Gastrocnemius medialis (tissue), 4 donors: ENCODE data around the gene MAP1LC3B. TPM values are rescaled to one million over a fixed set of nuclear protein-coding genes. Genes with fewer than 3 reads are reported as not detected.

Experiments used
- ATAC-seq, 2 donors: fragments of 150-250 bp; one replicate each; pipeline ENCODE4 v1.9.1; 2016
- DNase-seq, 2 donors: peaks; one replicate each; pipeline ENCODE4 v3.0.0-alpha.2; 2019
- H3K27ac ChIP-seq, 4 donors: fragments of 200-600 bp; sonication (generic); 1 replicate in 1 of 4; 2 replicates in 3 of 4; pipeline ENCODE4 v1.5.1; 2016 to 2018; ENCODE audit warnings: mild to moderate bottlenecking in 2 of 4, moderate library complexity in 1 of 4
- H3K27me3 ChIP-seq, 3 donors: fragments of 200-600 bp; sonication (generic) in 2 of 3; 1 replicate in 1 of 3; 2 replicates in 2 of 3; pipeline versions ENCODE4 v1.5.1 to v1.6.0; 2016 to 2019; ENCODE audit warnings: mild to moderate bottlenecking in 1 of 3, moderate library complexity in 1 of 3
- H3K36me3 ChIP-seq, 2 donors: fragments of 200-600 bp; sonication (generic) in 1 of 2; one replicate each; pipeline ENCODE4 v1.5.1; 2017 to 2018
- H3K4me1 ChIP-seq, 2 donors: fragments of 200-600 bp; sonication (generic) in 1 of 2; one replicate each; pipeline ENCODE4 v1.5.1; 2016 to 2017; ENCODE audit warnings: mild to moderate bottlenecking in 2 of 2
- H3K4me3 ChIP-seq, 4 donors: fragments of 200-600 bp; sonication (generic) in 3 of 4; 1 replicate in 1 of 4; 2 replicates in 3 of 4; pipeline ENCODE4 v1.5.1; 2016 to 2019; ENCODE audit warnings: mild to moderate bottlenecking in 2 of 4
- H3K9me3 ChIP-seq, 3 donors: fragments of 200-600 bp; sonication (generic) in 2 of 3; 1 replicate in 1 of 3; 2 replicates in 2 of 3; pipeline ENCODE4 v1.5.1; 2016 to 2019
- CTCF ChIP-seq, 5 experiments: fragments of 450-650 bp in 3 of 5; fragments of 200-600 bp in 2 of 5; sonication (generic) in 2 of 5; IDR thresholded peaks in 4 of 5; conservative IDR thresholded peaks in 1 of 5; 1 replicate in 4 of 5; 2 replicates in 1 of 5; pipeline ENCODE4 v1.5.1; 2016 to 2019; ENCODE audit warnings: antibody characterized with exemption in 5 of 5, mild to moderate bottlenecking in 3 of 5, moderate library complexity in 3 of 5
- POLR2A ChIP-seq, 2 donors: fragments of 450-650 bp; IDR thresholded peaks; one replicate each; pipeline ENCODE4 v1.6.1; 2017; ENCODE audit warnings: antibody characterized with exemption in 2 of 2, mild to moderate bottlenecking in 2 of 2, moderate library complexity in 2 of 2
- in situ Hi-C, 4 donors: fragments of 200-750 bp; cut with MboI; loops; one replicate each; pipeline versions ENCODE4 v1.15.0 to v1.8.0; 2017; ENCODE audit warnings: low sequenced_read_pairs in 4 of 4
- intact Hi-C: fragments of 100-400 bp; cut with DNase I; formaldehyde crosslinking; loops from one replicate; pipeline ENCODE4 v1.15.1; 2023; ENCODE audit warnings: low total_unique reads
- total RNA-seq, 4 donors: library from RNA; depleted of rRNA; stranded (reverse); fragments of >200 nt; gene quantifications; one replicate each; pipeline versions ENCODE4 v1.1.0 to v1.2.3, GENCODE V29; 2016

MAP1LC3B gene
- total RNA-seq, 4 donors from 2014 or later = 76.3 to 165 (median 122) TPM

DNA sequence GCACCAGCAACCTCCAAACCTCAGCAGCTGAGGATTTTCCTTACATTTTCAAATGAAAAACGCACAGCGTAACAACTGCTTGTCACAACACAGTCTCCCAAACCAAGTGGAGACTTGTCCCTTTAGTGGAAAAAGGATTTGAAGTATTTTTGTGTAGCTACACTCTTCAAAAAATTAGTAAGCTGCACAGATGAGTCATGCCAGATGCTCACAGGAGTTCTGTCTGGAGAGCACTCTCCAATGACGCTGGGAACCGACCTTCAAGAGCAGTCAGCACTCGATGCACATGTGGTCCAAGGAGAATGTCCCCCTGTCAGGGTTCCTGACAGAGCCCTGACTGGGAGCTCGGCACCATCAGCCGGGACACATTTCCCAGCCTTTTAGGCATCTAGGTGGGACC, 39.8 kb downstream of the MAP1LC3B start:
- no peaks in the 10 kb centered on the region for H3K27me3 ChIP-seq
- DNase-seq (no peak), ATAC-seq (no peak)
- intact Hi-C loops = no loop called here
- H3K4me1 ChIP-seq = peaks cover 12 to 17% of the 10 kb centered on the region in 2 donors
- no peaks in the 10 kb centered on the region for H3K36me3 ChIP-seq
- in situ Hi-C loops = no loop called here
- H3K9me3 ChIP-seq = no peaks in the 10 kb centered on the region
- no peak for TF ChIP-seq POLR2A (IDR thresholded peaks at IDR 0.05)
- TF ChIP-seq CTCF (IDR thresholded peaks at IDR 0.05 in 4 of 5, conservative IDR thresholded peaks at IDR 0.05 in 1 of 5) = no peak
- no peak overlapping the region for H3K27ac ChIP-seq
- H3K4me3 ChIP-seq = no peak overlapping the region

DNA sequence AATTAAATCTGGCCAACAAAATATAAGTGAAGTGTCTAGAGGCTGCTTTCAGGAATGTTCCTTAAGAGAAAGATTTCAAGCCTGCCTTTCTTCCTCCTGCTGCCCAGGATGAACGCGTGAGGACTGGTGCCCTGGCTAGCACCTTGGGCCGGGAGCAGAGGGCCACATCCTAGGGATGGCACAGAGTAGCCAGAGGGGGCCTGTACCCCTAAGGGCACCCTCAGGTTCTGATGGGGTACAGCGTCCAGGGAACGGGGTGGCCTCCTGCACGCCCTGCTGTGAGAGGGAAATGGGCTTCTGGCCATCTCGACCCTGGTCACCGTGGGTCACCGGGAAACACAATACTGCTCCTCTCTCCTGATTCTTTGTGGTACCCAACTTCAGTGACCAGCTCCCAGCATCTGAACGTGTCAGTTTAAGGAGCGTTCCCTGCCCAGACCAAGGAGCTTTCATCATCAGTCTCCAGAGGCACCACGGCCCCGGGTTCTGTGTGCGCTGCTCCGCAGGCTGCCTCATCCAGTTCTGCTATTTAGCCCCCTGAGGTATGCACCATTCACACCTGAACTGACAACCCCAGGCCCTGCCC, 40.3 kb downstream of the MAP1LC3B start:
- in situ Hi-C loops (no loop called here), intact Hi-C loops (no loop called here)
- ATAC-seq (no peak), DNase-seq (no peak)
- no peak for TF ChIP-seq CTCF (IDR thresholded peaks at IDR 0.05 in 4 of 5, conservative IDR thresholded peaks at IDR 0.05 in 1 of 5)
- no peak for TF ChIP-seq POLR2A (IDR thresholded peaks at IDR 0.05)
- no peaks in the 10 kb centered on the region for H3K36me3 ChIP-seq
- no peaks in the 10 kb centered on the region for H3K27me3 ChIP-seq
- H3K27ac ChIP-seq = no peak overlapping the region
- peaks cover 13 to 17% of the 10 kb centered on the region in 2 donors for H3K4me1 ChIP-seq
- no peak overlapping the region for H3K4me3 ChIP-seq
- H3K9me3 ChIP-seq = no peaks in the 10 kb centered on the region

DNA sequence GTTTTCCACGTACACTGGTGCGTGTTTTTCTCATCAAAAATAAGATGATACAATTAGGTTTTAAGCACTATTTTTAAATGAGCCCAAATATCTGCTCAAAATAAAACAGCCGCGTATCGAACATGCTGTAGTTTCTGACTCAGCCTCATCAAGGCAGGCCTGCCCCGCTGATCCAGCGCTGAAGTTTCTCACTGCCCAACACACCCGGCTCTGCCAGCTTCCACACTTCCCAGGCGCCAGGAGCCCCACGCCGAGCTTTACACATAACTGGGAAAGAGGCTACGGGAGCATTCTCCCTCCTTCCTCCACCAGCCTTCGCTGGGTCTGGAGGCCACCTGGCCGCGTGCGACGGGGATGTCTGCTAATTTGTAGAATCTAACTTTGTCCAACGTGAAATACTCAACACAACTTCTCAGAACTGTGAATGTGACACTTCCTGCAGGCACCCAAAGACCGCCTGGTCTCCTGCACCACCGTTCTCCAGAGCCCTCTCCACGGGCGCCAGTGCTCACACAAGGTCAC, 42.1 kb downstream of the MAP1LC3B start:
- no peaks in the 10 kb centered on the region for H3K27me3 ChIP-seq
- H3K4me3 ChIP-seq = no peak overlapping the region
- intact Hi-C loops (no loop called here), in situ Hi-C loops (no loop called here)
- no peaks in the 10 kb centered on the region for H3K36me3 ChIP-seq
- no peaks in the 10 kb centered on the region for H3K9me3 ChIP-seq
- H3K27ac ChIP-seq = no peak overlapping the region
- H3K4me1 ChIP-seq = peaks cover 16 to 17% of the 10 kb centered on the region in 2 donors
- no peak for TF ChIP-seq POLR2A (IDR thresholded peaks at IDR 0.05)
- TF ChIP-seq CTCF (IDR thresholded peaks at IDR 0.05 in 4 of 5, conservative IDR thresholded peaks at IDR 0.05 in 1 of 5) = no peak
- DNase-seq = no peak
- ATAC-seq = no peak

- in situ Hi-C loops (no loop called here), intact Hi-C loops (no loop called here)
- ATAC-seq (peak; percentile 65 to 71), DNase-seq (no peak)
- TF ChIP-seq CTCF (IDR thresholded peaks at IDR 0.05 in 4 of 5, conservative IDR thresholded peaks at IDR 0.05 in 1 of 5) (no peak), POLR2A (IDR thresholded peaks at IDR 0.05) (peak in 1 of 2 donors; percentile 22)
- Histone ChIP-seq H3K4me1 (peaks cover 16 to 17% of the 10 kb centered on the region in 2 donors), H3K4me3 (peak overlapping the region in 3 of 4 donors; percentile 26 to 31 (median 27)), H3K36me3 (no peaks in the 10 kb centered on the region), H3K27me3 (no peaks in the 10 kb centered on the region), H3K27ac (peak overlapping the region; percentile 64 to 77 (median 72)), H3K9me3 (no peaks in the 10 kb centered on the region)
These were observed 43.5 kb downstream of the MAP1LC3B start for GRCh38 chr16:87435372-87436224.
